PFSK-1 (cell line): Measurements from ENCODE around the gene ITPR3.

Experiments used
- FOXP2 ChIP-seq: optimal IDR thresholded peaks from 2 replicates; pipeline ENCODE3; 2011; ENCODE audit warnings: borderline replicate concordance, control low read depth, inconsistent platforms; ENCODE audit not compliant: insufficient read depth; ENCODE audit errors: extremely low read length, extremely low read depth
- POLR2AphosphoS5 ChIP-seq: IDR thresholded peaks from 2 replicates; pipeline ENCODE4 v1.6.1; 2012; ENCODE audit warnings: low read depth, mild to moderate bottlenecking, control low read depth, low read length, moderate library complexity
- REST ChIP-seq, 2 experiments: IDR thresholded peaks; 2 replicates each; pipeline versions ENCODE4 v1.6.1 to v1.8.0; 2011 to 2012; ENCODE audit warnings: low read depth in 2 of 2, low read length in 2 of 2, control low read depth in 1 of 2, inconsistent platforms in 1 of 2, mild to moderate bottlenecking in 1 of 2, moderate library complexity in 1 of 2; ENCODE audit not compliant: insufficient read depth in 1 of 2
- SIN3A ChIP-seq: IDR thresholded peaks from 2 replicates; pipeline ENCODE4 v1.6.1; 2012; ENCODE audit warnings: mild to moderate bottlenecking, low read length, moderate library complexity, borderline replicate concordance; ENCODE audit not compliant: insufficient read depth
- TAF1 ChIP-seq: IDR thresholded peaks from 2 replicates; pipeline ENCODE4 v1.6.1; 2012; ENCODE audit warnings: low read length, control low read depth, borderline replicate concordance; ENCODE audit not compliant: insufficient read depth

ITPR3 gene

DNA sequence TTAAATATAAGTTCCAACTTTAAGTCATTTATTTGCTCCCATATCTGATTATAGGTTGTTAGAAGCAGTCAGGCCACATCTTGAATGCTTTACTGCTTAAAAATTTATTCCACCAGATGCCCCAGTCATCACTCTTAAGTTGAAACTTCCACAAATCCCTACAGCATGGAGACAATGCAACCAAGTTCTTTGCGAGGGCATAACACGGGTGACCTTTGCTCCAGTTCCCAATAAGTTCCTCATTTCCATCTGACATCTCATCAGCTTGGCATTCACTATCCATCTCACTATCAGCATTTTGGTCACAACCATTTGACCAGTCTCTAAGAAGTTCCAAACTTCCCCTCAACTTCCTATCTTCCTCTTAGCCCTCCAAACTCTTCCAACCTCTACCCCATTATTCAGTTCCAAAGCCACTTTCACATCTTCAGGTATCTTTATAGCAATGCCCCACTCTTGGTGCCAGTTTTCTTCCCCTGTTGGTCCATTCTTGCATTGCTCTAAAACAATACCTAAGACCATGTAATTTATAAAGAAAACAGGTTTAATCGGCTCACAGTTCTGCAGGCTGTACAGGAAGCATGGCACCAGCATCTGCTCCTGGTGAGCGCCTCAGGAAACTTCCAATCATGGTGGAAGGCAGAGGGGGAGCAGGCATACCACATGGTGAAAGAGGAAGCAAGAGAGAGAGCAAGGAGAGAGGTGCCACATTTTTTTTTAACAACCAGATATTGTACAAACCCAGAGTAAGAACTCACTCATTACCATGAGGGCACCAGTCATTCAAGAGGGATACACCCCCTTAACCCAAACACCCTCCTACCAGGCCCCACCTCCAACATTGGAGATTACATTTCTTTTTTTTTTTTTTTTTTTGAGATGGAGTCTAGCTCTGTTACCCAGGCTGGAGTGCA lies 15.9 kb upstream of the ITPR3 start:
- TF ChIP-seq FOXP2, result no peak
- no peak for TF ChIP-seq SIN3A
- TF ChIP-seq TAF1, result no peak
- TF ChIP-seq REST (IDR thresholded peaks at IDR 0.05; ENCODE audit: insufficient read depth in 1 of 2, low read depth in 2 of 2, low read length in 2 of 2), result no peak
- TF ChIP-seq POLR2AphosphoS5, result no peak

- TF ChIP-seq POLR2AphosphoS5, result no peak
These were observed 14.5 kb upstream of the ITPR3 start for GRCh38 chr6:33606642-33607041.

DNA sequence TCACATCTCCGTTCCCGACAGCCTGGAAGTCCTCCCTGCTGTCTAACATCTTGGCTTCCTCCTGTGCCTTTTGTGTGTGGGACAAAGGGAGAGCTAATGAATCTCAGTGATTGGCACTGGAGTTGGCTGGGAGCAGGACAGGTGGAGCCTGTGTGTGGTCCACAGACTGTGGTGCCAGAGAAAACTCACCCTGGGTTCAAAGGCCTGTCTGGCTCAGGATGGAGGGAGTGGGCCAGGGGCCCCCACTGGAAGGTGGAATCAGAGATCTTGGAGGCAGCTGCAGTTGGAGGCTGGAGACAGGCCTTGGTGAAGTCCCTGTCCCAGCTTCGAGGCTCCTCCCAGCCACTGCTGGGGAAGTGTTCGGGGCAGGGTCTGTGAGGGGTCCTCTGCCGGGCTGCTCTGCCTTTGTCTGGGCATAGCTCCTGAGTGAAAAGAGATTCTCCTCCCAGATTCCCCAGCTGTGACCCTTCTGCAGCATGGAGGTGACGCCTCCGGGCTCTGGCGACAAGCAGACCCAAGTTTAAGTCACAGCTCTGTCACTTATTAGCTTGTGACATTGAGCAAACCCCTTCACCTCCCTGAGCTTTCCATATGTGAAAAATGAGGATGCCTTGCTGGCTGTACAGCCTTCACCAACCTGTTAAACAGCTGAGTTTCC lies 13.9 kb upstream of the ITPR3 start:
- no peak for TF ChIP-seq POLR2AphosphoS5
- no peak for TF ChIP-seq REST (IDR thresholded peaks at IDR 0.05; ENCODE audit: insufficient read depth in 1 of 2, low read depth in 2 of 2, low read length in 2 of 2)
- TF ChIP-seq TAF1, result no peak
- TF ChIP-seq FOXP2, result no peak
- no peak for TF ChIP-seq SIN3A

- TF ChIP-seq POLR2AphosphoS5 (no peak), REST (IDR thresholded peaks at IDR 0.05; ENCODE audit: insufficient read depth in 1 of 2, low read depth in 2 of 2, low read length in 2 of 2) (no peak), TAF1 (no peak), SIN3A (no peak)
These were observed 13.3 kb upstream of the ITPR3 start for GRCh38 chr6:33607784-33608161.

- TF ChIP-seq POLR2AphosphoS5, result no peak
- TF ChIP-seq SIN3A, result no peak
- no peak for TF ChIP-seq TAF1
- no peak for TF ChIP-seq REST (IDR thresholded peaks at IDR 0.05; ENCODE audit: insufficient read depth in 1 of 2, low read depth in 2 of 2, low read length in 2 of 2)
- TF ChIP-seq FOXP2, result no peak
These were observed 12.1 kb upstream of the ITPR3 start for GRCh38 chr6:33609019-33609418.
